ENCODE data around the gene GNB5. TPM values are rescaled to one million over a fixed set of nuclear protein-coding genes. Genes with fewer than 3 reads are reported as not detected.

Gene GNB5
- total and polyA plus RNA-seq, 2 of the 13 experiments (the other 11 are each of a cell fraction or from before 2014, with no cell fraction given): 13.7 to 14.4 TPM

- TF ChIP-seq ZNF691 (CRISPR knock-in tag; IDR thresholded peaks at IDR 0.05; ENCODE audit: borderline replicate concordance, low read depth) (no peak), BCL3 (CRISPR knock-in tag; IDR thresholded peaks at IDR 0.05) (no peak), KLF11 (CRISPR knock-in tag; IDR thresholded peaks at IDR 0.05) (no peak), LCORL (IDR thresholded peaks at IDR 0.05) (no peak), LCORL (CRISPR knock-in tag; IDR thresholded peaks at IDR 0.05) (peak; percentile 96), FOSL1 (CRISPR knock-in tag; IDR thresholded peaks at IDR 0.05; ENCODE audit: borderline replicate concordance) (no peak), ZNF432 (CRISPR knock-in tag; IDR thresholded peaks at IDR 0.05; ENCODE audit: borderline replicate concordance) (no peak), ZNF670 (CRISPR knock-in tag; IDR thresholded peaks at IDR 0.05; ENCODE audit: borderline replicate concordance) (peak; percentile 55; the same call in 1 of the 2 replicates), NFIB (CRISPR knock-in tag; IDR thresholded peaks at IDR 0.05; ENCODE audit: borderline replicate concordance) (no peak), NCOA5 (CRISPR knock-in tag; IDR thresholded peaks at IDR 0.05) (no peak), ZNF468 (CRISPR knock-in tag; IDR thresholded peaks at IDR 0.05) (no peak), ZNF646 (CRISPR knock-in tag; IDR thresholded peaks at IDR 0.05) (no peak), ARID4A (CRISPR knock-in tag; IDR thresholded peaks at IDR 0.05; ENCODE audit: borderline replicate concordance) (peak; percentile 32; the same call in 1 of the 2 replicates), ZNF17 (CRISPR knock-in tag; IDR thresholded peaks at IDR 0.05) (no peak), NAIF1 (CRISPR knock-in tag; IDR thresholded peaks at IDR 0.05; ENCODE audit: borderline replicate concordance) (no peak)
Observed at GRCh38 chr15:52137432-52138357, 53.5 kb downstream of the GNB5 start (continued).

All from HepG2 (cell line).